ENCODE data around the gene PTCH1.

PTCH1 gene

DNA sequence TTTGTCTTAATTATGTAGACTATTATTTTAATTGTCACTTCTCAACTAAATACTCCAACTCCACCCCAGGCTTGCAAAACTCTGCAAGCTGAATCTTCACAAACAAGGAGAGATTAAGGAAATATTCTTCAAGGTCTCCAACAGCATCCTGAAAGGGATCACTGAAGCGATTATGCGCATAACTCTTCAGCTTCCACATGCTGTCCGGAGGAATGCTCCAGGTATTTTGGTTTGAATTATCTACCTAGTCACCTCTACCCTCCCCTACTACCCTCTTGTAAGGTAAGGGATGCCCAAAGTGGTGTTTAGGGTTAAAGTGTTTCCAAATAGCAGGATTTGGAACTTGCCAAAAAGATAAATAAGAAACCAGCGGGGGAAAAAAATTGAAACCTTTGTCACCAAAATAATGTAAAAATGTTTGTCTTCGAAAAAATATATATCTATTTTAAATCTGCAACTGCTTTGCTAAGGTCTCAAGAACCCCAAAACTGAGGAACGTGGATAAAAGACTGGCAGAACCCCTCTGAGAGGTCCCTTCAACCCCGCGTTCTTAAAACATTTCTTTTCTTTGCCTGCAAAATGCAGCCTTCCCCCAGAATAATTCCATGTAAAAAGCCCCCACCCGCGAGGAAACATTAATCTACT, 11.6 kb downstream of the PTCH1 start:
- Histone ChIP-seq H3K9me3 (ENCODE audit: control insufficient read depth, low read length) (no peaks in the 10 kb centered on the region), H3K4me1 (ENCODE audit: control insufficient read depth, insufficient read depth, low read length) (peaks cover 15% of the 10 kb centered on the region), H3K36me3 (ENCODE audit: control insufficient read depth, insufficient read depth, low read length, severe bottlenecking) (no peaks in the 10 kb centered on the region), H3K4me3 (ENCODE audit: low read length) (peak overlapping the region; percentile 96), H3K27me3 (replicated peaks; ENCODE audit: control insufficient read depth, insufficient read depth, low read length) (no peaks in the 10 kb centered on the region), H3K9ac (ENCODE audit: low read length) (peak overlapping the region; percentile 92)
- DNase-seq (ENCODE audit: low read depth) = no peak

DNA sequence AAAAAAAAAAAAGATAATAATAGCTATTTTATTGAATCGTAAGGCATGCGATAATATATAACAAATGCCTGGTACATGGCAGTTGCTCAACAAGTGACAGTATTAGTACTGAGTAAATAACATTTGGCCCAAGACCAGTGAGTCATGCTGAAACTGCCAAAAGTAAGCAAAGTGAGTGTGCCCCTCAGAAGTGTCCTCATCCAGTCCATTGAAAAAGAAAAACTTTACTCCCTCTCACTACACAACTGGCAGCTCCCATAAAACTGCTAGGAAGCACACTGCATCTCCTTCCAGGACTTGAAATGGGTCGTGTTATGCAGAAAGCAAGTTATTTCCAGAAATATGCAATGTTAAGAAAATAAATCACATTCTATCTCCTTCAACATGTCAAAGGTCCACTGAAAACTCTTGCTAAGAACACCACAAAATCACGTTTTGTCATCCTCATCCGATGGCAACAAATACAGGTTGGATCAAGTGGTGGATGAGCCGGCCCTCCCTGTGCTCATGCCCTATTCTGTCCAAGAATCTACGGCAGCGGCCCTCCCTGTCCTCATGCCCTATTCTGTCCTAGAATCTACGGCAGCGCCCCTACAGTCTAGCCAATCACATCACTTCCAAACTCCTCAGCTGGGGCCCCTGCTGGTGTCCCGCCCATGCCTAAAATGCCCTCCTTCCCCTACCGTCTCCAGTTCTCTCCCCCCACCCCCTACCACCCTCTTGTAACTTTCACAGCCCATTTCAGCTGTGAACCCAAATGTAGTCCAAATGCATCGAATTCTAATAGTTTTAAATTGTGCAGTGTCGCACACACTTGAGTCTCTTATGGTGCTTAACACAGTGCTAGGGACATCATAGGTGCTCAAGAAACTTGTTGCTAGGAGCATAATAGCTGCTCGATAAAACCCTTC, 12.5 kb downstream of the PTCH1 start:
- peak overlapping the region; percentile 3 for H3K4me3 ChIP-seq (ENCODE audit: low read length)
- DNase-seq (ENCODE audit: low read depth) = peak; percentile 32

DNA sequence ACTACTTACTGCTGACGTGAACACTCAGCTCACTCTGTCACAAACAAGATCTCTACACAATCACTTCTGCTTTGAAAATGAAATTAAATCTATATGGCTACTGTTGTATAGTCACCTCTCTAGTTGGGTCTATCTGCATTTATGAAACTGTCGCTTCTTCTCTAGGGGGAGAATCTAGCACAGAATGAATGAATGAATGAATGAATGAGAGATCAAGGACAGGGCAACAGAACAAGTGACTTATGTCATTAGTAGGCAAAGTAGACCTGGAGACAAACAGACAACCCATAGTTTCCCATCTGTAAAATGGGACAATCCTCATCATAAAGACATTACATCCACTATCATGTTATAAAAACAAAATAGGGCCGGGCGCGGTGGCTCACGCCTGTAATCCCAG, 13.4 kb downstream of the PTCH1 start:
- no peak overlapping the region for H3K9ac ChIP-seq (ENCODE audit: low read length)
- no peaks in the 10 kb centered on the region for H3K27me3 ChIP-seq (replicated peaks; ENCODE audit: control insufficient read depth, insufficient read depth, low read length)
- DNase-seq (ENCODE audit: low read depth) = no peak
- H3K4me1 ChIP-seq (ENCODE audit: control insufficient read depth, insufficient read depth, low read length) = peaks cover 15% of the 10 kb centered on the region
- H3K4me3 ChIP-seq (ENCODE audit: low read length) = no peak overlapping the region
- H3K9me3 ChIP-seq (ENCODE audit: control insufficient read depth, low read length) = no peaks in the 10 kb centered on the region
- no peaks in the 10 kb centered on the region for H3K36me3 ChIP-seq (ENCODE audit: control insufficient read depth, insufficient read depth, low read length, severe bottlenecking)

More for the DNA sequence above, 12.5 kb downstream of the PTCH1 start:
- Histone ChIP-seq H3K27me3 (replicated peaks; ENCODE audit: control insufficient read depth, insufficient read depth, low read length) (no peaks in the 10 kb centered on the region), H3K36me3 (ENCODE audit: control insufficient read depth, insufficient read depth, low read length, severe bottlenecking) (no peaks in the 10 kb centered on the region), H3K4me1 (ENCODE audit: control insufficient read depth, insufficient read depth, low read length) (peaks cover 15% of the 10 kb centered on the region), H3K9me3 (ENCODE audit: control insufficient read depth, low read length) (no peaks in the 10 kb centered on the region), H3K9ac (ENCODE audit: low read length) (no peak overlapping the region)

DNA sequence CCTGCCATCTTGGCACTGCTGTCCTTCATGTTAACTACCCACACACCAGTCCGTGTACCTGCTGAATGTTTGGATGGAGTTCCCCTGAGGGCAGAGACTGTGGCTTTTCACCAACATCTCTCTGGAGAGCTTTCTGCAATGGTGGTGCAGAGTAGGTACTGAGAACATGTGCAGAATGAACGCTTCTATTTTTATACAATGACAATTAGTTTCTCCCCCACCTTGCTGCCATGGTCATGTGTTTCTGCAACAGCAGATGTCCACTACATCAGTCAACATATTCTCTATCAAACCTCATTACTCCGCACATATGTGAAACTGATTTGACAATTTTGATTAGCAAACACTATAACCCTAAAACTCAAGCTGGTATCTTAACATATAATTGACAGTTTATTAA, 14.5 kb downstream of the PTCH1 start:
- no peaks in the 10 kb centered on the region for H3K9me3 ChIP-seq (ENCODE audit: control insufficient read depth, low read length)
- H3K4me1 ChIP-seq (ENCODE audit: control insufficient read depth, insufficient read depth, low read length) = peaks cover 26% of the 10 kb centered on the region
- H3K4me3 ChIP-seq (ENCODE audit: low read length) = no peak overlapping the region
- H3K27me3 ChIP-seq (replicated peaks; ENCODE audit: control insufficient read depth, insufficient read depth, low read length) = no peaks in the 10 kb centered on the region
- H3K9ac ChIP-seq (ENCODE audit: low read length) = no peak overlapping the region
- DNase-seq (ENCODE audit: low read depth) = no peak
- H3K36me3 ChIP-seq (ENCODE audit: control insufficient read depth, insufficient read depth, low read length, severe bottlenecking) = no peaks in the 10 kb centered on the region

DNA sequence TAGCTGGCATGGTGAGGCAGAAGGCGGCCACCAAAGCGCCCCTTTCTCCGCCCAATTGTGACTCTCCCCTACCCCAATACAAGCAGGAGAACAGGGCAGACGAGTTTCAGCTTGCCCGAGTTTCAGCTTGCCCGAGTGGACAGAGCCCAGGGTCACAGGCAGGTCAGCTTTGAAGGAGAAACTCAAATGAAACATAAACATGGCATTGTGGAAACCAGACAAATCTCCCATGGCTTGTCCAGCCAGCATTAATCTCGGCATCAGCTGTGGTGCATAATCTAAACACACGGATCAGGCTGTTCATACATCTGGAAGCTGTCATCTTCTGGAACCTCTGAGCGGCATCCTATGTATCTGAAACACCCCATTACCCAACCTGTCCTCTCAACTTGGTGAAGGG, 16.9 kb downstream of the PTCH1 start:
- H3K4me3 ChIP-seq (ENCODE audit: low read length) = no peak overlapping the region

DNA sequence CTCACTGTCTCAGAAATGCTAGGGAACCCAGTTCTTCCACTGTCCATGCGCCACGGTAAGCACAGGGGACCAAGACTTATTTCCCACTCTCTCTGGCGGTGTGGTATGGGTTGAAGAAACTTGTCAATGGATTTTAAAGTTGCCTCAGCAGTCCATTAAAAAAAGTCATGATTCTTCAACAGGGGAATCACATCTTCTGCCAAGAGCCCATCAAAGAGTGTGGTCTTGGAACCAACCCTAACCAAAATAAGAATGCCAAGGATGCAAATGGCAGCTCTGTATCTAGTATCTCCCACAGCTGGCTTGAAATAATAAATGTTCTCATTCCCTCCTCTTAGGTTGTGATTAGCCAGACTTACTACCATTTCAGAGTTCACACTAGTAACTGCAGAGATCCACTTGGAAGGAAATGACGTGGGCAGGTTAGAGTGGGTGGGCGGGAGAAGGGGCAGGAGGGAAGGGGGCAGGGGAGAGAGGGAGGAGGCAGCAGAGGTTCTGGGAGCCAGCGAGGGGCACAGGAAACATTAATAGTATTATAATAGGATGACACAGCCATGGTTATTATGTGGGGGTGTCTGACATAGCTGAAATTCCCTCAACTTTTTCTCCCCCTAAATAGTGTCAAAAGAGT, 17.6 kb downstream of the PTCH1 start:
- Histone ChIP-seq H3K27me3 (replicated peaks; ENCODE audit: control insufficient read depth, insufficient read depth, low read length) (no peaks in the 10 kb centered on the region), H3K4me1 (ENCODE audit: control insufficient read depth, insufficient read depth, low read length) (peaks cover 26% of the 10 kb centered on the region), H3K4me3 (ENCODE audit: low read length) (no peak overlapping the region), H3K9ac (ENCODE audit: low read length) (no peak overlapping the region), H3K36me3 (ENCODE audit: control insufficient read depth, insufficient read depth, low read length, severe bottlenecking) (no peaks in the 10 kb centered on the region), H3K9me3 (ENCODE audit: control insufficient read depth, low read length) (no peaks in the 10 kb centered on the region)
- no peak for DNase-seq (ENCODE audit: low read depth)

More for the DNA sequence above, 16.9 kb downstream of the PTCH1 start:
- H3K9me3 ChIP-seq (ENCODE audit: control insufficient read depth, low read length) = no peaks in the 10 kb centered on the region
- H3K36me3 ChIP-seq (ENCODE audit: control insufficient read depth, insufficient read depth, low read length, severe bottlenecking) = no peaks in the 10 kb centered on the region
- peaks cover 33% of the 10 kb centered on the region for H3K4me1 ChIP-seq (ENCODE audit: control insufficient read depth, insufficient read depth, low read length)
- DNase-seq (ENCODE audit: low read depth) = peak; percentile 45
- H3K27me3 ChIP-seq (replicated peaks; ENCODE audit: control insufficient read depth, insufficient read depth, low read length) = no peaks in the 10 kb centered on the region
- H3K9ac ChIP-seq (ENCODE audit: low read length) = no peak overlapping the region

DNA sequence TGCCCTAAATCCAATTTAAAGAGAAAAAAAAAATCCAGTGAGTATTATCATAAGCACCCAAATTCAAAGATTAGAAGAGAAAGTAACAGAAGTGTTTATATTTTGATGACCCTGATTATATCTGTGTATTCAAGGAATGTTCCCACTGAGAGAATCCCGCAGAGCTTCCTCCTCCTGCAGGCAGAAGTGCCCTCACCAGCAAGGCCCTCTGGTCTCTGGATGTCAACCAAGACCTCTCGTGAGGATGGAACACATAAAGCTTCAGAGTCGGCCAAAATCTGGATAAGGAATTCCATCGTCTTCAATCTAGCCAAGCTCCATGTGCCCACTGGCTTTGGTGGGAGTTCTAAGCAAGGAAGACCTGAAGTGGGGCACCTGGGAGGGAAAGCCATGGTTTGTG, 18.1 kb downstream of the PTCH1 start:
- Histone ChIP-seq H3K9me3 (ENCODE audit: control insufficient read depth, low read length) (no peaks in the 10 kb centered on the region), H3K9ac (ENCODE audit: low read length) (no peak overlapping the region), H3K36me3 (ENCODE audit: control insufficient read depth, insufficient read depth, low read length, severe bottlenecking) (no peaks in the 10 kb centered on the region), H3K27me3 (replicated peaks; ENCODE audit: control insufficient read depth, insufficient read depth, low read length) (no peaks in the 10 kb centered on the region), H3K4me3 (ENCODE audit: low read length) (no peak overlapping the region), H3K4me1 (ENCODE audit: control insufficient read depth, insufficient read depth, low read length) (peaks cover 25% of the 10 kb centered on the region)
- DNase-seq (ENCODE audit: low read depth) = no peak

DNA sequence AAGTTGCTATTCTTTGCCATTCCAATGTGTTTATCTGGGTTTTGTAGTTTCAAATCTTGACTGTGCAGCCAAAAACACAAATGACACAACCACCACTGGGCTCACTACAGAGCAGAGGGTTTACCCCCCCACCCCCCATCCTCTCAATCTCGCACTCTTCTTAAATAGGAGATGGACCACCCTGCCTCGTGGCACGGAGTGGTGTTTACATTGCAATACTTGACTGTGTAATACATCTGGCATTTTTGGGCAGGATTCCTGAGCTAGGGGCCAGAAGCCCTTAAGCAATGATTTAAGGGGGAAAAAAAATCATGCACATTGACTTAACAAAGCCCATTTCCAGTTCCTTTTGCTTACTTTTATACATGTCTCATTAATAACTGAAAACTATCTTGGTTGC, 19.0 kb downstream of the PTCH1 start:
- peaks cover 25% of the 10 kb centered on the region for H3K4me1 ChIP-seq (ENCODE audit: control insufficient read depth, insufficient read depth, low read length)
- no peaks in the 10 kb centered on the region for H3K36me3 ChIP-seq (ENCODE audit: control insufficient read depth, insufficient read depth, low read length, severe bottlenecking)
- H3K4me3 ChIP-seq (ENCODE audit: low read length) = peak overlapping the region; percentile 5
- H3K27me3 ChIP-seq (replicated peaks; ENCODE audit: control insufficient read depth, insufficient read depth, low read length) = no peaks in the 10 kb centered on the region
- peak; percentile 83 for DNase-seq (ENCODE audit: low read depth)
- no peak overlapping the region for H3K9ac ChIP-seq (ENCODE audit: low read length)
- no peaks in the 10 kb centered on the region for H3K9me3 ChIP-seq (ENCODE audit: control insufficient read depth, low read length)

DNA sequence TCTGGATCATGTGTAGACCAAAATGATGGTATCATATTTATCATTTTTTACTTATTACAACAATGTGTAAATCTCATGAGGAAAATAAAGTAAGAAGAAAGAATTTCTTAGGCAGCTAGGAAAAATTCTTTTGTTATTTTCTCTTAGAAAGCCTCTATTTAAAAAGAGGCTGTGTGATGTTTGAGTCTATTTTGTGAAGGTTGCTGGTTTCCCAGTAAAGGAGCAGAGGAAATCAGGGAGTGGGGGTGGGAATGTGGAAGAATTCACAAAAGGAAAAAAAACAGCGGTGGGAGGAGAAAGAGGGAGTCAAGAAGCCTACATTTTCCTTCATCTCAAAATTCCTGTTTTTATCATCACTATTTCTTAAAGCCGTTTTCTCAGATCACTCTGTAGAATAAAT, 20.1 kb downstream of the PTCH1 start:
- Histone ChIP-seq H3K9me3 (ENCODE audit: control insufficient read depth, low read length) (no peaks in the 10 kb centered on the region), H3K4me3 (ENCODE audit: low read length) (no peak overlapping the region), H3K4me1 (ENCODE audit: control insufficient read depth, insufficient read depth, low read length) (peaks cover 25% of the 10 kb centered on the region), H3K9ac (ENCODE audit: low read length) (no peak overlapping the region), H3K36me3 (ENCODE audit: control insufficient read depth, insufficient read depth, low read length, severe bottlenecking) (no peaks in the 10 kb centered on the region), H3K27me3 (replicated peaks; ENCODE audit: control insufficient read depth, insufficient read depth, low read length) (no peaks in the 10 kb centered on the region)
- peak; percentile 18 for DNase-seq (ENCODE audit: low read depth)

DNA sequence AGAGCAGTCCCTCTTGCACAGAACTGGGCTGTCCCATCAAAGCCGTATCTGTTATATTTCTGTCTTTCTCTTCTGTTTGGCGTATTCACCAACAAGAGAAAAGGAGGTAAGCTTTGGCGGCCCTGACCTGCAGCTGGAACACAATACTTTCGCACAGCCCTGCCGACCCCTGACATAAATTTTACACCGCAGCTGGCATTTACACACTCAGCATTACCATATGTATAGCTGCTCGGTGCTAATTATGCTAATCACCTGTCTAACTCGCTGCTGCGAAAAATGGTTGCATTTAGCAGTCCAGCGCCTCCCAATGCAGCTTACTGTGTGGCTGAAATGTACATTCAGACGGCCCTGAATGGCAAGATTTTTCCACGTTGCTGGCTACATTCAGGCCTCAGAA, 20.8 kb downstream of the PTCH1 start:
- no peaks in the 10 kb centered on the region for H3K27me3 ChIP-seq (replicated peaks; ENCODE audit: control insufficient read depth, insufficient read depth, low read length)
- DNase-seq (ENCODE audit: low read depth) = no peak
- H3K36me3 ChIP-seq (ENCODE audit: control insufficient read depth, insufficient read depth, low read length, severe bottlenecking) = no peaks in the 10 kb centered on the region
- H3K4me1 ChIP-seq (ENCODE audit: control insufficient read depth, insufficient read depth, low read length) = peaks cover 25% of the 10 kb centered on the region
- H3K9me3 ChIP-seq (ENCODE audit: control insufficient read depth, low read length) = no peaks in the 10 kb centered on the region
- H3K9ac ChIP-seq (ENCODE audit: low read length) = no peak overlapping the region
- no peak overlapping the region for H3K4me3 ChIP-seq (ENCODE audit: low read length)

DNA sequence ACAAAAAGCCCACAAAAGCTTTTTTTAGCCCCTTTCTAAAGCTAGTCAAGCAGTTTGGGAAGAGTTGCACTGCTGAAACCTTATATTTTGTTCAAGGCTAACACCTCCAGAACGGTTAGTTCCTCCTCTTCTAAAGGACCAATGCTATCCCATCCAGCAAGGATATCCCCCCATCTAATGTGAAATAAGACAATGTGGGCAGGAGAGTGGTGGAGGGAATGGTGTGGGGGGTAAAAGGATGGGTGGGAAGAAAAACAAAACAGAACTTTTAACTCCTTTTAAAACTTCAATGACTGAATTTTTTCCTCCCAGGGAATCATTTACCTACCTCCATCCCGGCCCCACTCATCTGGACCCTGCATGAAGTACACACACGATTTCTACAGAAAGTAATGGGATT, 21.2 kb downstream of the PTCH1 start:
- peaks cover 25% of the 10 kb centered on the region for H3K4me1 ChIP-seq (ENCODE audit: control insufficient read depth, insufficient read depth, low read length)
- H3K4me3 ChIP-seq (ENCODE audit: low read length) = no peak overlapping the region
- no peaks in the 10 kb centered on the region for H3K9me3 ChIP-seq (ENCODE audit: control insufficient read depth, low read length)
- DNase-seq (ENCODE audit: low read depth) = no peak
- H3K27me3 ChIP-seq (replicated peaks; ENCODE audit: control insufficient read depth, insufficient read depth, low read length) = no peaks in the 10 kb centered on the region
- H3K36me3 ChIP-seq (ENCODE audit: control insufficient read depth, insufficient read depth, low read length, severe bottlenecking) = no peaks in the 10 kb centered on the region
- H3K9ac ChIP-seq (ENCODE audit: low read length) = no peak overlapping the region

Data from adipocyte (in vitro differentiated cells).